Stromal cell of bone marrow (primary cell): ENCODE data around the gene ME3.
"Not testable (repeated sequence)": the region's sequence is repeated elsewhere in the genome, so short reads cannot be mapped to it uniquely, and the experiment has no call there.

ENCODE experiments used
- DNase-seq: peaks from one replicate; pipeline ENCODE4 v3.0.0-alpha.2; 2012; ENCODE audit warnings: low read depth

The ME3 gene

GRCh38 chr11:86558841-86559240 is 113.6 kb downstream of the ME3 start:
- DNase-seq, result no peak

- peak; percentile 59 for DNase-seq
Observed at GRCh38 chr11:86558207-86558606, 114.2 kb downstream of the ME3 start.

GRCh38 chr11:86555866-86556265 is 116.5 kb downstream of the ME3 start:
- no peak for DNase-seq

- DNase-seq, result no peak
Observed at GRCh38 chr11:86555401-86555800, 117.0 kb downstream of the ME3 start.

- DNase-seq, result no peak
Observed at GRCh38 chr11:86553265-86553664, 119.2 kb downstream of the ME3 start.

GRCh38 chr11:86551288-86552092 is 120.9 kb downstream of the ME3 start:
- peak; percentile 76 for DNase-seq

GRCh38 chr11:86550757-86551156 is 121.7 kb downstream of the ME3 start:
- no peak for DNase-seq

GRCh38 chr11:86548271-86548917 is 124.0 kb downstream of the ME3 start:
- DNase-seq, result peak; percentile 38

GRCh38 chr11:86547727-86548126 is 124.7 kb downstream of the ME3 start:
- no peak for DNase-seq

- not testable (repeated sequence) for DNase-seq
Observed at GRCh38 chr11:86541299-86541698, 131.1 kb downstream of the ME3 start.

GRCh38 chr11:86538223-86538548 is 134.2 kb downstream of the ME3 start:
- DNase-seq, result no peak

GRCh38 chr11:86537541-86538222 is 134.7 kb downstream of the ME3 start:
- DNase-seq, result no peak

GRCh38 chr11:86535773-86536172 is 136.6 kb downstream of the ME3 start:
- no peak for DNase-seq

GRCh38 chr11:86524620-86525352 is 147.6 kb downstream of the ME3 start:
- DNase-seq, result peak; percentile 49

GRCh38 chr11:86523738-86524619 is 148.4 kb downstream of the ME3 start:
- DNase-seq, result peak; percentile 47

GRCh38 chr11:86522512-86522911 is 149.9 kb downstream of the ME3 start:
- DNase-seq, result not testable (repeated sequence)

GRCh38 chr11:86519064-86519911 is 153.1 kb downstream of the ME3 start:
- peak; percentile 67 for DNase-seq

- no peak for DNase-seq
Observed at GRCh38 chr11:86518211-86518610, 154.2 kb downstream of the ME3 start.

GRCh38 chr11:86517557-86517956 is 154.9 kb downstream of the ME3 start:
- no peak for DNase-seq

- DNase-seq, result peak; percentile 89
Observed at GRCh38 chr11:86515297-86516094, 156.9 kb downstream of the ME3 start.
